ENCODE measurements around the gene OLFM1. TPM values are rescaled to one million over a fixed set of nuclear protein-coding genes. Genes with fewer than 3 reads are reported as not detected.

Gene OLFM1
- total and polyA plus RNA-seq, 2 of the 4 experiments (the other 2 are of a cell fraction), result 0.36 to 0.38 TPM

DNA sequence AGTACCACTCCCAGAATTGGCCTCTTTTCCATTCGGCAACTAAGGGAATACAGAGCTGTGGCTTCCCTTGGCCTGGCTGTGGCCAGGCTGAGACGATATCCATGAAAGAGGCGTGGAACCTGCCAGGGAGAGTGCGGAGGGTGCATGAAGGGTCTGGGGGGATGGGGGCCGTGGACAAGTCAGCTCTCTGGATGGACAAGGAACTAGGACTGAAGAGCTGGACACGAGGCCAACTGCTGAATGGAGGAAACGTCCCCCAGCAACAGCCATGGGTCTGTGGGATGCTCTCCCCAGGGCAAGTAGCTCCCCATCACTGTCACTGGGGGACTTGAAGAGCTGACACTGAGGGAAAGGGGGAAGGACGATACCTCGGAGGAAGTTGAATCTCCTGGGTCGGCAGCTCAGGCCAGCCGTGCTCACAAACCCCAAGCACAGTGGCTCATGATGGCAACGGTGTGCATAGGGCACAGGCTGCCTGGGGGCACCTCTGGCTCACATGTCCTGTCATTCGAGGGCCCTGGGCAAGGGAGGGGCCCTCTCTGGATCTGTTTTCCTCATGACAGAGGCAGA, 4.1 kb upstream of the OLFM1 start:
- no peak overlapping the region for H3K56ac ChIP-seq (ENCODE audit: extremely low read depth, insufficient read depth, low read length)
- no peak overlapping the region for H3K9ac ChIP-seq (ENCODE audit: low read depth, low read length)
- no peak overlapping the region for H2BK15ac ChIP-seq (ENCODE audit: low read depth, low read length)
- no peak overlapping the region for H2BK5ac ChIP-seq (ENCODE audit: low read depth, low read length, poor library complexity, severe bottlenecking)
- H3K4ac ChIP-seq (ENCODE audit: low read depth, low read length), result no peak overlapping the region
- no peak overlapping the region for H4K91ac ChIP-seq (ENCODE audit: insufficient read depth, low read depth, low read length)
- CTCF ChIA-PET, result no interaction called here
- dilution Hi-C loops (cut with HindIII; ENCODE audit: low sequenced_read_pairs, unreplicated experiment) (no loop called here), in situ Hi-C loops (cut with MboI; ENCODE audit: low sequenced_read_pairs) (no loop called here), intact Hi-C loops (cut with micrococcal nuclease) (no loop called here)
- no peak overlapping the region for H3K27ac ChIP-seq (ENCODE audit: insufficient read depth, low read length)
- H2AK5ac ChIP-seq (ENCODE audit: low read depth, low read length), result no peak overlapping the region
- no peak for ATAC-seq (ENCODE audit: low read depth)
- H3K9me1 ChIP-seq (ENCODE audit: insufficient read depth, low read length), result no peaks in the 10 kb centered on the region
- no peak overlapping the region for H4K8ac ChIP-seq (ENCODE audit: low read depth in 2 of 2, low read length in 2 of 2)
- POLR2A ChIA-PET (ENCODE audit: unreplicated experiment), result no interaction called here
- no peak for DNase-seq
- no TSS peak for BruUV-seq (replicated peaks)
- no peaks in the 10 kb centered on the region for H3K9me3 ChIP-seq (ENCODE audit: control insufficient read depth, insufficient read depth, low read length)
- H3K4me3 ChIP-seq (ENCODE audit: insufficient read depth, low read depth, low read length), result no peak overlapping the region
- no peak for TF ChIP-seq NFE2L2 (IDR thresholded peaks at IDR 0.05; ENCODE audit: low read depth, low read length)
- TF ChIP-seq MXI1 (IDR thresholded peaks at IDR 0.05; ENCODE audit: borderline replicate concordance, low read depth, low read length), result no peak
- no peak for TF ChIP-seq CHD1 (IDR thresholded peaks at IDR 0.05; ENCODE audit: low read depth, low read length)
- no peak overlapping the region for H4K5ac ChIP-seq (ENCODE audit: low read depth, low read length)
- H3K4me1 ChIP-seq (ENCODE audit: control insufficient read depth, insufficient read depth, low read length), result no peaks in the 10 kb centered on the region; the same call in 1 of the 2 replicates
- WGBS, 2 experiments (ENCODE audit: extremely low coverage in 2 of 2, insufficient read length in 1 of 2), result no CpG with 5 or more reads among the region's 13 CpGs
- H4K20me1 ChIP-seq (ENCODE audit: insufficient read depth, low read length), result no peaks in the 10 kb centered on the region
- H2BK120ac ChIP-seq (ENCODE audit: low read depth, low read length), result no peak overlapping the region
- H2AFZ ChIP-seq (replicated peaks; ENCODE audit: low read length, poor library complexity), result no peak overlapping the region
- H3K18ac ChIP-seq (ENCODE audit: low read depth, low read length), result no peak overlapping the region
- no peaks in the 10 kb centered on the region for H3K36me3 ChIP-seq (ENCODE audit: control insufficient read depth, insufficient read depth, low read length)
- no peak overlapping the region for H3K14ac ChIP-seq (replicated peaks; ENCODE audit: low read depth, low read length)
- H2AK9ac ChIP-seq (replicated peaks; ENCODE audit: low read depth, low read length, poor library complexity), result no peak overlapping the region
- no peak overlapping the region for H2BK20ac ChIP-seq (ENCODE audit: low read depth, low read length)
- peaks cover 45% of the 10 kb centered on the region for H3K27me3 ChIP-seq (ENCODE audit: control insufficient read depth, insufficient read depth, low read length)
- H3K23ac ChIP-seq (ENCODE audit: low read depth, low read length), result no peak overlapping the region
- no peaks in the 10 kb centered on the region for H3K79me1 ChIP-seq (ENCODE audit: low read depth in 1 of 2, low read length in 2 of 2)
- H3K4me2 ChIP-seq (ENCODE audit: low read depth, low read length), result no peak overlapping the region

Data from IMR-90 (cell line).